ENCODE measurements around the gene PROM1. TPM values are rescaled to one million over a fixed set of nuclear protein-coding genes. Genes with fewer than 3 reads are reported as not detected.

The PROM1 gene
- total and polyA plus RNA-seq, 8 donors, result 3.5 to 124 (median 12.3) TPM

GRCh38 chr4:16018841-16019240 is 65.0 kb downstream of the PROM1 start:
- intact Hi-C loops (cut with DNase I; ENCODE audit: low total_unique reads), result no loop called here
- no peak overlapping the region for H3K27ac ChIP-seq
- no peak for TF ChIP-seq CTCF (IDR thresholded peaks at IDR 0.05)
- TF ChIP-seq POLR2A (IDR thresholded peaks at IDR 0.05), result no peak
- TF ChIP-seq POLR2AphosphoS5 (IDR thresholded peaks at IDR 0.05), result no peak
- no peak for TF ChIP-seq EP300 (IDR thresholded peaks at IDR 0.05)
- no peaks in the 10 kb centered on the region for H3K9me3 ChIP-seq
- peaks cover 0 to 53% (median 6%) of the 10 kb centered on the region in 4 donors for H3K36me3 ChIP-seq
- 68 to 95% (median 79%) methylated on average over 4 of the region's 4 CpGs for WGBS, 5 donors
- H3K4me3 ChIP-seq, result no peak overlapping the region
- no peaks in the 10 kb centered on the region for H3K4me1 ChIP-seq
- H3K27me3 ChIP-seq, result no peaks in the 10 kb centered on the region
- DNase-seq, result no peak

GRCh38 chr4:16018061-16018676 is 65.7 kb downstream of the PROM1 start:
- H3K4me1 ChIP-seq, result no peaks in the 10 kb centered on the region
- WGBS, 5 donors, result 84 to 89% (median 88%) methylated on average over 6 to 8 of the region's 8 CpGs
- no peaks in the 10 kb centered on the region for H3K9me3 ChIP-seq
- peaks cover 0 to 47% (median 4%) of the 10 kb centered on the region in 4 donors for H3K36me3 ChIP-seq
- no peak for DNase-seq
- intact Hi-C loops (cut with DNase I; ENCODE audit: low total_unique reads), result no loop called here
- H3K27me3 ChIP-seq, result no peaks in the 10 kb centered on the region
- no peak for TF ChIP-seq EP300 (IDR thresholded peaks at IDR 0.05)
- TF ChIP-seq POLR2A (IDR thresholded peaks at IDR 0.05), result no peak
- TF ChIP-seq CTCF (IDR thresholded peaks at IDR 0.05), result no peak
- TF ChIP-seq POLR2AphosphoS5 (IDR thresholded peaks at IDR 0.05), result no peak
- no peak overlapping the region for H3K4me3 ChIP-seq
- H3K27ac ChIP-seq, result no peak overlapping the region

- H3K9me3 ChIP-seq, result no peaks in the 10 kb centered on the region
- no peaks in the 10 kb centered on the region for H3K4me1 ChIP-seq
- TF ChIP-seq EP300 (IDR thresholded peaks at IDR 0.05), result no peak
- no peak for TF ChIP-seq POLR2AphosphoS5 (IDR thresholded peaks at IDR 0.05)
- no peak for TF ChIP-seq CTCF (IDR thresholded peaks at IDR 0.05)
- TF ChIP-seq POLR2A (IDR thresholded peaks at IDR 0.05), result no peak
- DNase-seq, result no peak
- no peak overlapping the region for H3K27ac ChIP-seq
- H3K4me3 ChIP-seq, result no peak overlapping the region
- intact Hi-C loops (cut with DNase I; ENCODE audit: low total_unique reads), result no loop called here
- H3K36me3 ChIP-seq, result peaks cover 0 to 31% (median 3%) of the 10 kb centered on the region in 4 donors
- no peaks in the 10 kb centered on the region for H3K27me3 ChIP-seq
- 52 to 79% (median 74%) methylated on average over 2 of the region's 2 CpGs for WGBS, 5 donors
Measured at GRCh38 chr4:16016536-16016935, 67.3 kb downstream of the PROM1 start.

- Histone ChIP-seq H3K27me3 (peaks cover 0 to 3% (median 0%) of the 10 kb centered on the region in 3 donors), H3K27ac (no peak overlapping the region), H3K9me3 (no peaks in the 10 kb centered on the region), H3K4me1 (no peaks in the 10 kb centered on the region), H3K36me3 (peaks cover 0 to 31% (median 7%) of the 10 kb centered on the region in 4 donors), H3K4me3 (no peak overlapping the region)
- intact Hi-C loops (cut with DNase I; ENCODE audit: low total_unique reads), result no loop called here
- WGBS, 5 donors, result 83 to 96% (median 89%) methylated on average over 5 to 6 of the region's 6 CpGs
- TF ChIP-seq EP300 (IDR thresholded peaks at IDR 0.05) (no peak), POLR2A (IDR thresholded peaks at IDR 0.05) (no peak), POLR2AphosphoS5 (IDR thresholded peaks at IDR 0.05) (no peak), CTCF (IDR thresholded peaks at IDR 0.05) (no peak)
- DNase-seq, result no peak
Measured at GRCh38 chr4:16011173-16011572, 72.7 kb downstream of the PROM1 start.
